HepG2 (cell line): ENCODE measurements around the gene ACSF3. TPM values are rescaled to one million over a fixed set of nuclear protein-coding genes. Genes with fewer than 3 reads are reported as not detected.

Experiments
- GMEB1 ChIP-seq: sonication (generic); formaldehyde crosslinking; IDR thresholded peaks from 2 replicates; pipeline ENCODE4 v1.5.1; 2020; ENCODE audit warnings: missing genetic modification reagents, mild to moderate bottlenecking, borderline replicate concordance
- HDAC2 ChIP-seq: sonication (generic); formaldehyde crosslinking; IDR thresholded peaks from 2 replicates; pipeline ENCODE4 v1.4.0; 2020; ENCODE audit warnings: missing genetic modification reagents
- KLF13 ChIP-seq: sonication (generic); formaldehyde crosslinking; IDR thresholded peaks from 2 replicates; pipeline ENCODE4 v1.4.0; 2020; ENCODE audit warnings: mild to moderate bottlenecking, missing genetic modification reagents
- MTF1 ChIP-seq: sonication (generic); formaldehyde crosslinking; IDR thresholded peaks from 2 replicates; pipeline ENCODE4 v1.5.0; 2020; ENCODE audit warnings: missing genetic modification reagents
- PBX2 ChIP-seq: IDR thresholded peaks from 2 replicates; pipeline ENCODE4 v1.6.1; 2016; ENCODE audit warnings: control low read depth
- POLR2A ChIP-seq, 2 experiments: IDR thresholded peaks; 2 replicates each; pipeline ENCODE4 v1.6.1; 2011; ENCODE audit warnings: low read depth in 2 of 2, low read length in 2 of 2, mild to moderate bottlenecking in 1 of 2, moderate library complexity in 1 of 2; ENCODE audit not compliant: insufficient read depth in 1 of 2
- RFXAP ChIP-seq: sonication (generic); formaldehyde crosslinking; IDR thresholded peaks from 2 replicates; pipeline ENCODE4 v1.4.0; 2020; ENCODE audit warnings: missing genetic modification reagents, borderline replicate concordance
- SIN3A ChIP-seq: IDR thresholded peaks from 2 replicates; pipeline ENCODE4 v1.6.1; 2011; ENCODE audit warnings: low read depth, mild to moderate bottlenecking, control low read depth, low read length, borderline replicate concordance
- TARDBP ChIP-seq: sonication (generic); formaldehyde crosslinking; IDR thresholded peaks from 2 replicates; pipeline ENCODE4 v1.8.0; 2022; ENCODE audit warnings: mild to moderate bottlenecking, missing genetic modification reagents
- TSC22D2 ChIP-seq: sonication (generic); formaldehyde crosslinking; IDR thresholded peaks from 2 replicates; pipeline ENCODE4 v1.5.1; 2020; ENCODE audit warnings: missing genetic modification reagents, mild to moderate bottlenecking, borderline replicate concordance
- ZBTB21 ChIP-seq: sonication (generic); formaldehyde crosslinking; IDR thresholded peaks from 2 replicates; pipeline ENCODE4 v1.4.0; 2020; ENCODE audit warnings: missing genetic modification reagents
- ZNF382 ChIP-seq: sonication (generic); formaldehyde crosslinking; IDR thresholded peaks from 2 replicates; pipeline ENCODE4 v1.5.0; 2020; ENCODE audit warnings: missing genetic modification reagents, mild to moderate bottlenecking, borderline replicate concordance
- ZNF605 ChIP-seq: sonication (generic); formaldehyde crosslinking; IDR thresholded peaks from 2 replicates; pipeline ENCODE4 v1.8.0; 2022; ENCODE audit warnings: mild to moderate bottlenecking, missing genetic modification reagents
- polyA plus RNA-seq, 8 experiments: library from polyadenylated mRNA; depleted of rRNA in 3 of 8; stranded (reverse) in 7 of 8; unstranded in 1 of 8; fragments of >200 nt; fragmentation: Illumina TruSeq in 4 of 8; extraction: Trizol in 4 of 8; gene quantifications; 2 replicates each; pipeline versions ENCODE4 v1.2.1 to v1.2.3, GENCODE V29; 2011 to 2016; ENCODE audit warnings: low read depth in 4 of 8, missing spikeins in 1 of 8, mixed read lengths in 1 of 8; ENCODE audit not compliant: insufficient read depth in 1 of 8
- total RNA-seq, 5 experiments: library from RNA; depleted of rRNA; stranded (reverse); fragments of >200 nt; fragmentation: Illumina TruSeq; extraction: Trizol; gene quantifications; 2 replicates each; pipeline ENCODE4 v1.2.3, GENCODE V29; 2016; ENCODE audit warnings: low read depth in 1 of 5
- TF ChIP-seq, protein P1 (sequence below): sonication (generic); formaldehyde crosslinking; IDR thresholded peaks from 2 replicates; pipeline ENCODE4 v1.5.0; 2020; ENCODE audit warnings: missing genetic modification reagents
- TF ChIP-seq, protein P2 (sequence below): sonication (generic); formaldehyde crosslinking; IDR thresholded peaks from 2 replicates; pipeline ENCODE4 v1.8.1; 2023; ENCODE audit warnings: mild to moderate bottlenecking, inconsistent platforms, moderate library complexity, missing genetic modification reagents, borderline replicate concordance
- TF ChIP-seq, protein P3 (sequence below): sonication (generic); formaldehyde crosslinking; IDR thresholded peaks from 2 replicates; pipeline ENCODE4 v1.4.0; 2020; ENCODE audit warnings: missing genetic modification reagents; ENCODE audit errors: not compliant biosample characterization

ACSF3 gene
- total and polyA plus RNA-seq, 2 of the 13 experiments (the other 11 are each of a cell fraction or from before 2014, with no cell fraction given): 14.9 to 30.6 TPM

GRCh38 chr16:89197633-89198416 lies 104.2 kb downstream of the ACSF3 start (continued):
- TF ChIP-seq GMEB1 (CRISPR knock-in tag): no peak; the same call in 1 of the 2 replicates
- TF ChIP-seq TSC22D2 (CRISPR knock-in tag): no peak
- TF ChIP-seq, protein P1, sequence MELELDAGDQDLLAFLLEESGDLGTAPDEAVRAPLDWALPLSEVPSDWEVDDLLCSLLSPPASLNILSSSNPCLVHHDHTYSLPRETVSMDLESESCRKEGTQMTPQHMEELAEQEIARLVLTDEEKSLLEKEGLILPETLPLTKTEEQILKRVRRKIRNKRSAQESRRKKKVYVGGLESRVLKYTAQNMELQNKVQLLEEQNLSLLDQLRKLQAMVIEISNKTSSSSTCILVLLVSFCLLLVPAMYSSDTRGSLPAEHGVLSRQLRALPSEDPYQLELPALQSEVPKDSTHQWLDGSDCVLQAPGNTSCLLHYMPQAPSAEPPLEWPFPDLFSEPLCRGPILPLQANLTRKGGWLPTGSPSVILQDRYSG (CRISPR knock-in tag): no peak
- TF ChIP-seq RFXAP: peak; percentile 12; the same call in 1 of the 2 replicates
- no peak for TF ChIP-seq ZNF382 (CRISPR knock-in tag)
- peak; percentile 76; the same call in 1 of the 2 replicates for TF ChIP-seq TARDBP (CRISPR knock-in tag)
- TF ChIP-seq PBX2 (CRISPR knock-in tag): no peak
- TF ChIP-seq KLF13 (CRISPR knock-in tag): 0 out of 2 replicates have a peak, but pooled peaks have one; percentile 12
- TF ChIP-seq, protein P2, sequence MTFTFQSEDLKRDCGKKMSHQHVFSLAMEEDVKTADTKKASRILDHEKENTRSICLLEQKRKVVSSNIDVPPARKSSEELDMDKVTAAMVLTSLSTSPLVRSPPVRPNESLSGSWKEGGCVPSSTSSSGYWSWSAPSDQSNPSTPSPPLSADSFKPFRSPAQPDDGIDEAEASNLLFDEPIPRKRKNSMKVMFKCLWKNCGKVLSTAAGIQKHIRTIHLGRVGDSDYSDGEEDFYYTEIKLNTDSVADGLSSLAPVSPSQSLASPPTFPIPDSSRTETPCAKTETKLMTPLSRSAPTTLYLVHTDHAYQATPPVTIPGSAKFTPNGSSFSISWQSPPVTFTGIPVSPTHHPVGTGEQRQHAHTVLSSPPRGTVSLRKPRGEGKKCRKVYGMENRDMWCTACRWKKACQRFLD (CRISPR knock-in tag): no peak
- peak; percentile 70; the same call in 1 of the 2 replicates for TF ChIP-seq SIN3A
- TF ChIP-seq ZBTB21 (CRISPR knock-in tag): peak; percentile 54; the same call in 1 of the 2 replicates
- TF ChIP-seq POLR2A (IDR thresholded peaks at IDR 0.05; ENCODE audit: insufficient read depth in 1 of 2, low read depth in 2 of 2, low read length in 2 of 2): no peak
- peak; percentile 91 for TF ChIP-seq HDAC2 (CRISPR knock-in tag)
- 0 out of 2 replicates have a peak, but pooled peaks have one; percentile 14 for TF ChIP-seq MTF1 (CRISPR knock-in tag)
- TF ChIP-seq ZNF605 (CRISPR knock-in tag): peak; percentile 50
- TF ChIP-seq, protein P3, sequence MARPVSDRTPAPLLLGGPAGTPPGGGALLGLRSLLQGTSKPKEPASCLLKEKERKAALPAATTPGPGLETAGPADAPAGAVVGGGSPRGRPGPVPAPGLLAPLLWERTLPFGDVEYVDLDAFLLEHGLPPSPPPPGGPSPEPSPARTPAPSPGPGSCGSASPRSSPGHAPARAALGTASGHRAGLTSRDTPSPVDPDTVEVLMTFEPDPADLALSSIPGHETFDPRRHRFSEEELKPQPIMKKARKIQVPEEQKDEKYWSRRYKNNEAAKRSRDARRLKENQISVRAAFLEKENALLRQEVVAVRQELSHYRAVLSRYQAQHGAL (CRISPR knock-in tag): peak; percentile 37
- TF ChIP-seq, all 625 proteins: peak for 287
